Activated CD8-positive, alpha-beta T cell treated with anti-CD3 and anti-CD28 coated beads for 36 hours (primary cell): Measurements from ENCODE around the gene ERFL. TPM values are rescaled to one million over a fixed set of nuclear protein-coding genes. Genes with fewer than 3 reads are reported as not detected.

Experiments used
- ATAC-seq: fragments of 200-7000 bp; cut with Tn5 transposase; one replicate; pipeline ENCODE4 v1.10.0; 2021; ENCODE audit warnings: mild to moderate bottlenecking, moderate library complexity
- CTCF ChIA-PET: fragments of 350-600 bp; sonication (Branson Sonifier 250); formaldehyde crosslinking; loops from one replicate; lab custom pipeline; 2021; ENCODE audit warnings: antibody characterized with exemption; lab: Charles Lee
- POLR2A ChIA-PET: fragments of 350-600 bp; sonication (Branson Sonifier 250); formaldehyde crosslinking; loops from one replicate; lab custom pipeline; 2021; ENCODE audit warnings: antibody characterized with exemption; lab: Charles Lee
- DNase-seq: peaks from one replicate; pipeline ENCODE4 v3.0.0-alpha.2; 2020
- H3K27ac Mint-ChIP-seq: one replicate; pipeline ENCODE4 v1.8.0; 2021; ENCODE audit warnings: mild to moderate bottlenecking, mixed read lengths
- H3K27me3 Mint-ChIP-seq: one replicate; pipeline ENCODE4 v1.8.0; 2021; ENCODE audit warnings: mixed read lengths
- H3K36me3 Mint-ChIP-seq: one replicate; pipeline ENCODE4 v1.8.0; 2021; ENCODE audit warnings: low read depth, mixed read lengths
- H3K4me1 Mint-ChIP-seq: one replicate; pipeline ENCODE4 v1.8.0; 2021; ENCODE audit warnings: low read depth, mixed read lengths
- H3K4me3 Mint-ChIP-seq: one replicate; pipeline ENCODE4 v1.8.0; 2021; ENCODE audit warnings: mild to moderate bottlenecking, moderate library complexity, mixed read lengths
- H3K9me3 Mint-ChIP-seq: one replicate; pipeline ENCODE4 v1.8.0; 2021; ENCODE audit warnings: mixed read lengths
- CTCF ChIP-seq: fragments of 200-600 bp; IDR thresholded peaks from one replicate; pipeline ENCODE4 v1.8.0; 2022; ENCODE audit warnings: antibody characterized with exemption, mild to moderate bottlenecking
- intact Hi-C: fragments of 100-400 bp; cut with micrococcal nuclease; formaldehyde crosslinking; loops from one replicate; pipeline ENCODE4 v1.10.0; 2022
- total RNA-seq, 2 experiments: library from RNA; stranded (reverse); gene quantifications; one replicate each; pipeline ENCODE4 v1.2.3, GENCODE V29; 2021

The ERFL gene
- total RNA-seq, 2 experiments from 2014 or later: 1.5 to 1.6 TPM

DNA sequence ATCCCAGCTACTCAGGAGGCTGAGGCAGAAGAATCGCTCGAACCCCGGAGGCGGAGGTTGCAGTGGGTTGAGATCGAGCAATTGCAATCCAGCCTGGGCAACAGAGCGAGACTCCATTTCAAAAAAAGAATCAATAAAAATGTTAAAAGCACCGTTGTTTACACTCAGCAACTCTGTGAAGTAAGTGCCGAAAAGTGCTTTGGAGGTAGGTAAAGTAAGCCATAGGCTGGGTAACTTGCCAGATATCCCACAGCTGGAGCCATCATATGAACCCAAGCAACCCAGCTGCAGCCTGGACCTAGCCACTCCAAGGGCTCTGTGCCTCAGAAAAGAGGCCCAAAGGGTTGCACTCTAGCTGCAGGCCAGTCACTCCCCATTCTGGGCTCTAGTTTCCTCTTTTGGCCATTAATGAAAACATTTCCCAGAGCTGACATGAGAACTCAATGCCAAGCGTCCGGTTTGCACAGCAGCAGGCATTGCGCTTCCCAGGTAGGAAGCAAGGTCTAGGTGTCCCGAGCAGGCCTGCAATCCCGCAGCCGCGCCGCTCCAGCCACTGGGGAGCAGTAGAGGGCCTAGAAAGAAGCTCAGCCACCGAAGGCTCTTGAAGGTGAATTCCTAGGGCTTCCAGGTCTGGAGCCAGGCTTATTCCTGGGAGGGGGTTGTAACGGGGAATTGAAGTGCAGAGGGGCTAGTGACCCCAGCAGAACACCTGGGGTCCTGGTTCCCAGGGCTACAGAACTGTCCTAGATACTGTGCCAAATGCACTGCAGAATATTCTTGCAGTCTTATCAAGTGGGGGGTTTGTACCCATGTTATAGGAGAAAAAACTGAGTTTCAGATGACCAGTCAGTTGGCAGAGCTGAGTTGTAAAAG lies 55.2 kb downstream of the ERFL start:
- DNase-seq (peak; percentile 80), ATAC-seq (no peak)
- Mint-ChIP-seq H3K27ac (peak overlapping the region; percentile 95), H3K36me3 (peaks cover 35% of the 10 kb centered on the region), H3K9me3 (no peaks in the 10 kb centered on the region), H3K4me3 (no peak overlapping the region), H3K4me1 (peaks cover 80% of the 10 kb centered on the region), H3K27me3 (no peaks in the 10 kb centered on the region)
- ChIA-PET POLR2A (interaction anchor here (0.6 to 13.4 kb wide), 22 partner anchors 12 to 566 kb away, joined by 3 to 282 read pairs (median 4); partner anchors contain the start of genes ARHGEF1, ERFL, RABAC1 and RPS19), CTCF (interaction anchor here (0.8 to 6.7 kb wide), 17 partner anchors 10 to 87 kb away, joined by 3 to 110 read pairs (median 9); partner anchors contain the start of genes ARHGEF1, RABAC1 and RPS19)
- peak; percentile 84 for TF ChIP-seq CTCF
- intact Hi-C loops: loop anchor here (5.0 kb wide), 1 partner anchor 74 kb away; no protein-coding TSS in a partner anchor

- ATAC-seq (no peak), DNase-seq (peak; percentile 7)
- intact Hi-C loops: loop anchor here (5.0 kb wide), 1 partner anchor 75 kb away; no protein-coding TSS in a partner anchor
- ChIA-PET CTCF (interaction anchor here (0.9 to 6.7 kb wide), 10 partner anchors 9 to 85 kb away, joined by 3 to 110 read pairs (median 12); partner anchors contain the start of genes ARHGEF1, RABAC1 and RPS19), POLR2A (interaction anchor here (1.1 to 13.4 kb wide), 15 partner anchors 11 to 565 kb away, joined by 3 to 282 read pairs (median 6); partner anchors contain the start of genes ARHGEF1, ERFL, RABAC1 and RPS19)
- no peak overlapping the region for H3K4me3 Mint-ChIP-seq
- H3K9me3 Mint-ChIP-seq: no peaks in the 10 kb centered on the region
- H3K27ac Mint-ChIP-seq: peak overlapping the region; percentile 95
- no peak for TF ChIP-seq CTCF
- H3K4me1 Mint-ChIP-seq: peaks cover 80% of the 10 kb centered on the region
- no peaks in the 10 kb centered on the region for H3K27me3 Mint-ChIP-seq
- H3K36me3 Mint-ChIP-seq: peaks cover 39% of the 10 kb centered on the region
Observed at GRCh38 chr19:41872384-41872774, 55.9 kb downstream of the ERFL start.

- peak; percentile 88 for DNase-seq
- peak overlapping the region; percentile 95 for H3K27ac Mint-ChIP-seq
- H3K4me1 Mint-ChIP-seq: peaks cover 78% of the 10 kb centered on the region
- intact Hi-C loops: loop anchor here (5.0 kb wide), 1 partner anchor 76 kb away; no protein-coding TSS in a partner anchor
- POLR2A ChIA-PET: interaction anchor here (0.6 to 13.4 kb wide), 18 partner anchors 10 to 86 kb away, joined by 3 to 282 read pairs (median 4); partner anchors contain the start of genes ARHGEF1, ERFL, RABAC1 and RPS19
- no peak for TF ChIP-seq CTCF
- ATAC-seq: peak; percentile 68
- no peaks in the 10 kb centered on the region for H3K27me3 Mint-ChIP-seq
- peak overlapping the region; percentile 53 for H3K4me3 Mint-ChIP-seq
- peaks cover 42% of the 10 kb centered on the region for H3K36me3 Mint-ChIP-seq
- CTCF ChIA-PET: interaction anchor here (0.9 to 6.7 kb wide), 9 partner anchors 12 to 86 kb away, joined by 3 to 110 read pairs (median 10); partner anchors contain the start of genes ARHGEF1, RABAC1 and RPS19
- no peaks in the 10 kb centered on the region for H3K9me3 Mint-ChIP-seq
Observed at GRCh38 chr19:41871573-41872383, 56.5 kb downstream of the ERFL start.

GRCh38 chr19:41870401-41870873 lies 57.8 kb downstream of the ERFL start:
- DNase-seq: peak; percentile 56
- intact Hi-C loops: loop anchor here (5.0 kb wide), 1 partner anchor 77 kb away; no protein-coding TSS in a partner anchor
- peak; percentile 10 for ATAC-seq
- TF ChIP-seq CTCF: no peak
- H3K27ac Mint-ChIP-seq: peak overlapping the region; percentile 84
- no peaks in the 10 kb centered on the region for H3K9me3 Mint-ChIP-seq
- ChIA-PET POLR2A (interaction anchor here (0.7 to 13.4 kb wide), 10 partner anchors 9 to 182 kb away, joined by 3 to 282 read pairs (median 4); partner anchors contain the start of genes ARHGEF1, RABAC1 and RPS19), CTCF (interaction anchor here (0.7 to 6.7 kb wide), 5 partner anchors 11 to 87 kb away, joined by 3 to 110 read pairs (median 4); partner anchors contain the start of gene RPS19)
- no peaks in the 10 kb centered on the region for H3K27me3 Mint-ChIP-seq
- H3K36me3 Mint-ChIP-seq: peaks cover 50% of the 10 kb centered on the region
- peaks cover 75% of the 10 kb centered on the region for H3K4me1 Mint-ChIP-seq
- H3K4me3 Mint-ChIP-seq: peak overlapping the region; percentile 15
